DND-41 (cell line): ENCODE measurements around the gene SLC25A44.

Experiments used
- ATAC-seq: fragments of 200-7000 bp; cut with Tn5 transposase; 3 replicates; pipeline ENCODE4 v1.9.1; 2021; ENCODE audit warnings: low read depth; ENCODE audit not compliant: insufficient read depth
- DNase-seq: peaks from one replicate; pipeline ENCODE4 v3.0.0-alpha.2; 2020
- H2AFZ ChIP-seq: 2 replicates; pipeline ENCODE4 v1.6.0; 2012; ENCODE audit warnings: low read depth, low read length
- H3K27ac ChIP-seq: 2 replicates; pipeline ENCODE4 v1.5.1; 2012; ENCODE audit warnings: low read length, inconsistent platforms
- H3K27me3 ChIP-seq: fragments of 200-600 bp; sonication (generic); 2 replicates; pipeline ENCODE4 v1.6.0; 2012; ENCODE audit warnings: low read length, mild to moderate bottlenecking, inconsistent platforms; ENCODE audit not compliant: insufficient read depth, poor library complexity
- H3K36me3 ChIP-seq: 2 replicates; pipeline ENCODE4 v1.5.1; 2012; ENCODE audit warnings: low read length, inconsistent platforms; ENCODE audit not compliant: insufficient read depth
- H3K4me1 ChIP-seq: 2 replicates; pipeline ENCODE4 v1.5.1; 2012; ENCODE audit warnings: mild to moderate bottlenecking, low read length; ENCODE audit not compliant: insufficient read depth
- H3K4me2 ChIP-seq: 2 replicates; pipeline ENCODE4 v1.6.0; 2012; ENCODE audit warnings: mild to moderate bottlenecking, moderate library complexity, low read length, inconsistent platforms; ENCODE audit not compliant: insufficient read depth
- H3K4me3 ChIP-seq, 2 experiments: fragments of 200-600 bp in 1 of 2; shearing (Covaris generic) in 1 of 2; 2 replicates each; pipeline ENCODE4 v1.5.1; 2012 to 2016; ENCODE audit warnings: inconsistent platforms in 2 of 2, low read length in 2 of 2, mild to moderate bottlenecking in 2 of 2, low read depth in 1 of 2, moderate library complexity in 1 of 2
- H3K79me2 ChIP-seq: 2 replicates; pipeline ENCODE4 v1.6.0; 2012; ENCODE audit warnings: low read length, inconsistent platforms; ENCODE audit not compliant: insufficient read depth
- H3K9ac ChIP-seq: 2 replicates; pipeline ENCODE4 v1.6.0; 2012; ENCODE audit warnings: low read depth, mild to moderate bottlenecking, inconsistent platforms, low read length, moderate library complexity
- H3K9me3 ChIP-seq: 2 replicates; pipeline ENCODE4 v1.5.1; 2012; ENCODE audit warnings: low read length, moderate library complexity, mild to moderate bottlenecking, inconsistent platforms; ENCODE audit not compliant: insufficient read depth, severe bottlenecking
- H4K20me1 ChIP-seq: 2 replicates; pipeline ENCODE4 v1.6.0; 2012; ENCODE audit warnings: low read length; ENCODE audit not compliant: insufficient read depth
- EZH2 ChIP-seq: IDR thresholded peaks from 3 replicates; pipeline ENCODE4 v1.6.1; 2012; ENCODE audit warnings: borderline replicate concordance, low read depth, mild to moderate bottlenecking, moderate library complexity, low read length, inconsistent platforms; ENCODE audit not compliant: severe bottlenecking
- TF ChIP-seq, protein P1 (sequence below): IDR thresholded peaks from 2 replicates; pipeline ENCODE4 v1.5.1; 2012; ENCODE audit warnings: borderline replicate concordance, low read length, moderate library complexity, mild to moderate bottlenecking; ENCODE audit not compliant: poor library complexity, severe bottlenecking; ENCODE audit errors: extremely low read depth

The SLC25A44 gene

DNA sequence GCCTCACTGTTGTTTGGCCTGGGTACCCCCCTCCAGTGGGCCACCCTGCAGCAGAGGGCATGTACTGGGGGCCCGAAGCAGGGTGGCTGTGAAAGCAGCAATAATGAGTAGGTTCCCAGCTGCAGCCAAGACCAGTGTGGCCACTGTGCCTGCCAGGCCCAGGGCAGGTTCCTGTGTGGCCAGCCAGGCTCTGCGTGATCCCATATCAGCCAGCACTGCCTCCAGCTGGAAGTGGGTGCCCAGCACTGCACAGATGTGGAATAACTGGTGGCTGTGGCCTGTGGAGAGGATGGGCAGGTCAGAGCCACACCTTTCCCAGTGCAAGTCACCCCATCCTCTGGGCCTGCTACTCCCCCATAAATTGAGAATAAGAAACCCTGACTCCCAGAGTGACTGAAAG, 50.2 kb downstream of the SLC25A44 start:
- H3K4me2 ChIP-seq: no peak overlapping the region

DNA sequence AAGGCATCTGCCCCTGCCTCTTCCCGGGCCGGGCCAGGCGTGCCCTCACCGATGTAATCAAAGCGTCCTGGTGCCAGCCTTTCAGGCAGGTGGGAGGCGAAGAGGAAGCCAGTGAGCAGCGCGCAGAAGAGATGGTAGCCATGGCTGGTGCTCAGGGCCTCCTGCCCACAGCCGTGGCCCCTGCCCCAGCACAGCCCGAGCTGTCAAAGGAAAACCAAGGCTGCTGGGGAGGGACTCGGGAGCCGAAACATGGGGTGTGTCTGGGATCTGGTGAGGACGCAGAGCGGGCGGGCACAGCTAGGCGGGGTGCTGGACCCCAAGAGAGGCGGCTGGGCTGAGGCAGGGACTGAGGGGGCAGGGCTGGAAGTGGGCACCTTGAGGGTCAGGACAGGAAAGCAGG, 50.8 kb downstream of the SLC25A44 start:
- no peak overlapping the region for H2AFZ ChIP-seq
- H3K27ac ChIP-seq: no peak overlapping the region
- H3K27me3 ChIP-seq: no peaks in the 10 kb centered on the region
- H3K9me3 ChIP-seq: no peaks in the 10 kb centered on the region
- H3K79me2 ChIP-seq: no peaks in the 10 kb centered on the region
- H3K36me3 ChIP-seq: peaks cover 17% of the 10 kb centered on the region
- ATAC-seq (no peak), DNase-seq (no peak)
- no peaks in the 10 kb centered on the region for H3K4me1 ChIP-seq
- no peak overlapping the region for H3K9ac ChIP-seq
- no peak for TF ChIP-seq EZH2
- TF ChIP-seq, protein P1, sequence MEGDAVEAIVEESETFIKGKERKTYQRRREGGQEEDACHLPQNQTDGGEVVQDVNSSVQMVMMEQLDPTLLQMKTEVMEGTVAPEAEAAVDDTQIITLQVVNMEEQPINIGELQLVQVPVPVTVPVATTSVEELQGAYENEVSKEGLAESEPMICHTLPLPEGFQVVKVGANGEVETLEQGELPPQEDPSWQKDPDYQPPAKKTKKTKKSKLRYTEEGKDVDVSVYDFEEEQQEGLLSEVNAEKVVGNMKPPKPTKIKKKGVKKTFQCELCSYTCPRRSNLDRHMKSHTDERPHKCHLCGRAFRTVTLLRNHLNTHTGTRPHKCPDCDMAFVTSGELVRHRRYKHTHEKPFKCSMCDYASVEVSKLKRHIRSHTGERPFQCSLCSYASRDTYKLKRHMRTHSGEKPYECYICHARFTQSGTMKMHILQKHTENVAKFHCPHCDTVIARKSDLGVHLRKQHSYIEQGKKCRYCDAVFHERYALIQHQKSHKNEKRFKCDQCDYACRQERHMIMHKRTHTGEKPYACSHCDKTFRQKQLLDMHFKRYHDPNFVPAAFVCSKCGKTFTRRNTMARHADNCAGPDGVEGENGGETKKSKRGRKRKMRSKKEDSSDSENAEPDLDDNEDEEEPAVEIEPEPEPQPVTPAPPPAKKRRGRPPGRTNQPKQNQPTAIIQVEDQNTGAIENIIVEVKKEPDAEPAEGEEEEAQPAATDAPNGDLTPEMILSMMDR: no peak
- no peak overlapping the region for H3K4me2 ChIP-seq
- peaks cover 11% of the 10 kb centered on the region; the same call in 1 of the 2 replicates for H4K20me1 ChIP-seq
- H3K4me3 ChIP-seq: no peak overlapping the region

More for the DNA sequence above, 50.2 kb downstream of the SLC25A44 start:
- Histone ChIP-seq H3K9me3 (no peaks in the 10 kb centered on the region), H2AFZ (no peak overlapping the region), H3K36me3 (peaks cover 17% of the 10 kb centered on the region; the same call in 1 of the 2 replicates), H3K4me3 (no peak overlapping the region), H3K27me3 (no peaks in the 10 kb centered on the region), H3K27ac (no peak overlapping the region), H3K4me1 (no peaks in the 10 kb centered on the region), H3K9ac (no peak overlapping the region), H4K20me1 (peaks cover 7% of the 10 kb centered on the region; the same call in 1 of the 2 replicates), H3K79me2 (no peaks in the 10 kb centered on the region)
- no peak for ATAC-seq
- DNase-seq: no peak
- TF ChIP-seq EZH2: no peak
- TF ChIP-seq, protein P1: no peak

DNA sequence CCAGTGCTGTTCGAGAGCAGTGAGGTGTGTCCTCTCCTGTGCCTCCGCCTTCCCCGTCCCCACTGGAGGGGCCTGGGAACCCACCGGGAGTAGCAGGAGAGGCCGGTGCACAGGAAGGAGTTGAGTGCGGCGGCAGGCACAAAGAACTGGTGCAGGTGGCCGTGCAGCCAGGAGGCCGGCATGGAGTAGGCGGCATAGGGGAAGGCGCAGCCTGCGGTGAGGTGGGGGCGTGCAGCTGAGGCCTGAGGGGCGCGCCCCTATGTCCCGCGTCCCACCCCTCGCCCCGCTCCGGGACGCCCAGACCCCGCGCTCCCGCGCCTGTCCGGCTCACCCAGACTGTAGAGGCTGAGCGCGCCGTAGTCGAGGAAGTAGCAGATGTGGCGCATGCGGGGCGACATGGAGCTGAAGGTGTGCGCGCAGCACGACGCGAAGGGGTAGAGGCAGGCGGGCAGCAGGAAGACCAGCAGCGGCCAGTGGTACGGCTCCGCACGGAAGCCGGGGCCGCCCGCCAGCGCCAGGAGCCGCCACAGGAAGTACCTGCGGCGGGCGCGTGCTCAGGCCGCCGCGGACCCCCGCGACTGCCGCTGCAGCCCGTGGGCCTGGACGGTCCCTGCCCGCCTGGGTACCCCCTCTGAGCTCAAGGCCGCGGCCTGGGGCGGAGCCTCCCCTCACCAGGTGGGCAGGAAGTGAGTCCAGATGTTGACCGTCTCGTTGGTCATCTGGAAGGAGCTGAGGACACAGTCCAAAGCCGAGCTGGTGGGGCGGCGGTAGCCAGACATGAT, 51.7 kb downstream of the SLC25A44 start:
- TF ChIP-seq EZH2: no peak
- TF ChIP-seq, protein P1: no peak
- no peak overlapping the region for H3K27ac ChIP-seq
- no peak overlapping the region for H2AFZ ChIP-seq
- H3K4me1 ChIP-seq: no peaks in the 10 kb centered on the region
- no peaks in the 10 kb centered on the region for H3K9me3 ChIP-seq
- no peak overlapping the region for H3K9ac ChIP-seq
- H3K27me3 ChIP-seq: no peaks in the 10 kb centered on the region
- DNase-seq: no peak
- no peak overlapping the region for H3K4me2 ChIP-seq
- peaks cover 22% of the 10 kb centered on the region for H3K36me3 ChIP-seq
- ATAC-seq: no peak
- no peak overlapping the region for H3K4me3 ChIP-seq
- peaks cover 17% of the 10 kb centered on the region for H4K20me1 ChIP-seq
- H3K79me2 ChIP-seq: no peaks in the 10 kb centered on the region
